ENCODE results near the gene DAZAP1. TPM values are rescaled to one million over a fixed set of nuclear protein-coding genes. Genes with fewer than 3 reads are reported as not detected.
A peak's percentile ranks its signal among the peaks of the same experiment; 100 is the strongest.

Gene DAZAP1
- total RNA-seq, 1 donor from 2014 or later: 107 TPM

- TF ChIP-seq CTCF (IDR thresholded peaks at IDR 0.05): no peak
- no peak for TF ChIP-seq EZH2 (IDR thresholded peaks at IDR 0.05)
- TF ChIP-seq EZH2phosphoT487 (IDR thresholded peaks at IDR 0.05): no peak
- peaks cover 47% of the 10 kb centered on the region for H3K4me1 Mint-ChIP-seq
- H3K9ac ChIP-seq: peak overlapping the region; percentile 11
- peaks cover 28% of the 10 kb centered on the region for H3F3A ChIP-seq (ENCODE audit: low read depth)
- H3K4me1 ChIP-seq: peaks cover 23% of the 10 kb centered on the region
- peaks cover 9% of the 10 kb centered on the region for H3K36me3 Mint-ChIP-seq
- H3K27ac ChIP-seq: no peak overlapping the region
- no peaks in the 10 kb centered on the region for H3K27me3 ChIP-seq
- peak overlapping the region; percentile 97 for H3K4me3 Mint-ChIP-seq
- no peak overlapping the region for H3K4me3 ChIP-seq
- H4K20me1 ChIP-seq (ENCODE audit: low read depth): peaks cover 87% of the 10 kb centered on the region
- no peak overlapping the region for H2AFZ ChIP-seq (replicated peaks)
- no peak overlapping the region for H3K27ac Mint-ChIP-seq
- no peaks in the 10 kb centered on the region for H3K9me3 Mint-ChIP-seq
- no peak overlapping the region for H3K4me2 ChIP-seq
- DNase-seq (ENCODE audit: low spot score): no peak
- H3K9me3 ChIP-seq (ENCODE audit: low read depth): no peaks in the 10 kb centered on the region
- H3K36me3 ChIP-seq: no peaks in the 10 kb centered on the region
- H3K79me2 ChIP-seq (ENCODE audit: low read depth): peaks cover 90% of the 10 kb centered on the region
- peaks cover 2% of the 10 kb centered on the region for H3K27me3 Mint-ChIP-seq (ENCODE audit: insufficient read depth, low read depth)
Observed at GRCh38 chr19:1411255-1412191, 4.1 kb downstream of the DAZAP1 start.

- Mint-ChIP-seq H3K4me1 (peaks cover 52% of the 10 kb centered on the region), H3K27ac (no peak overlapping the region), H3K4me3 (no peak overlapping the region), H3K9me3 (no peaks in the 10 kb centered on the region), H3K27me3 (ENCODE audit: insufficient read depth, low read depth) (peaks cover 2% of the 10 kb centered on the region), H3K36me3 (peaks cover 12% of the 10 kb centered on the region)
- Histone ChIP-seq H3K9ac (no peak overlapping the region), H4K20me1 (ENCODE audit: low read depth) (peaks cover 96% of the 10 kb centered on the region), H3F3A (ENCODE audit: low read depth) (peaks cover 24% of the 10 kb centered on the region), H3K4me1 (peaks cover 23% of the 10 kb centered on the region), H3K4me2 (no peak overlapping the region), H3K4me3 (no peak overlapping the region), H3K79me2 (ENCODE audit: low read depth) (peaks cover 99% of the 10 kb centered on the region), H3K36me3 (no peaks in the 10 kb centered on the region), H3K27ac (no peak overlapping the region), H3K9me3 (ENCODE audit: low read depth) (no peaks in the 10 kb centered on the region), H3K27me3 (no peaks in the 10 kb centered on the region), H2AFZ (replicated peaks) (no peak overlapping the region)
- no peak for DNase-seq (ENCODE audit: low spot score)
- TF ChIP-seq EZH2 (IDR thresholded peaks at IDR 0.05): no peak
- no peak for TF ChIP-seq CTCF (IDR thresholded peaks at IDR 0.05)
- TF ChIP-seq EZH2phosphoT487 (IDR thresholded peaks at IDR 0.05): no peak
Observed at GRCh38 chr19:1412323-1412923, 5.0 kb downstream of the DAZAP1 start.

GRCh38 chr19:1412995-1413800 lies 5.8 kb downstream of the DAZAP1 start:
- H3K36me3 ChIP-seq: no peaks in the 10 kb centered on the region
- Mint-ChIP-seq H3K9me3 (no peaks in the 10 kb centered on the region), H3K27me3 (ENCODE audit: insufficient read depth, low read depth) (peaks cover 2% of the 10 kb centered on the region), H3K4me1 (peaks cover 55% of the 10 kb centered on the region), H3K4me3 (no peak overlapping the region), H3K36me3 (peaks cover 17% of the 10 kb centered on the region), H3K27ac (no peak overlapping the region)
- DNase-seq (ENCODE audit: low spot score): no peak
- peaks cover 100% of the 10 kb centered on the region for H4K20me1 ChIP-seq (ENCODE audit: low read depth)
- peaks cover 23% of the 10 kb centered on the region for H3K4me1 ChIP-seq
- no peaks in the 10 kb centered on the region for H3K9me3 ChIP-seq (ENCODE audit: low read depth)
- H3F3A ChIP-seq (ENCODE audit: low read depth): peaks cover 24% of the 10 kb centered on the region
- H3K27ac ChIP-seq: peak overlapping the region; percentile 14
- H3K79me2 ChIP-seq (ENCODE audit: low read depth): peaks cover 100% of the 10 kb centered on the region
- H3K4me2 ChIP-seq: no peak overlapping the region
- H3K27me3 ChIP-seq: no peaks in the 10 kb centered on the region
- H3K9ac ChIP-seq: no peak overlapping the region
- H3K4me3 ChIP-seq: no peak overlapping the region
- no peak for TF ChIP-seq CTCF (IDR thresholded peaks at IDR 0.05)
- H2AFZ ChIP-seq (replicated peaks): no peak overlapping the region
